IMR-90 (cell line): Measurements from ENCODE around the gene ENOX2. TPM values are rescaled to one million over a fixed set of nuclear protein-coding genes. Genes with fewer than 3 reads are reported as not detected.

Experiments
- ATAC-seq: fragments of 200-7000 bp; cut with Tn5 transposase; 2 replicates; pipeline ENCODE4 v1.9.1; 2020; ENCODE audit warnings: low read depth, mild to moderate bottlenecking, moderate library complexity
- BruUV-seq: library from RNA; stranded (reverse); fragments of 400-500 nt; replicated peaks from 2 replicates; lab custom pipeline; 2021; lab: Mats Ljungman, UMichigan
- CTCF ChIA-PET: fragments of 300-600 bp; formaldehyde crosslinking; extraction: SDS; loops from one replicate; lab custom pipeline; 2021; ENCODE audit warnings: antibody characterized with exemption; lab: Yijun Ruan, JAX
- POLR2A ChIA-PET: fragments of 300-600 bp; sonication (Branson Sonifier 250); formaldehyde crosslinking; loops from one replicate; lab custom pipeline; 2022; ENCODE audit warnings: antibody characterized with exemption; ENCODE audit not compliant: unreplicated experiment; lab: Charles Lee
- DNase-seq: peaks from one replicate; pipeline ENCODE4 v3.0.0; 2013
- H2AFZ ChIP-seq: replicated peaks from 2 replicates; pipeline ENCODE3; 2013; ENCODE audit warnings: low read length, mild to moderate bottlenecking; ENCODE audit not compliant: poor library complexity
- H2AK5ac ChIP-seq: 2 replicates; pipeline ENCODE4 v1.6.1; 2013; ENCODE audit warnings: low read depth, low read length, inconsistent platforms
- H2AK9ac ChIP-seq: replicated peaks from 2 replicates; pipeline ENCODE3; 2013; ENCODE audit warnings: mild to moderate bottlenecking, low read depth, low read length, moderate library complexity; ENCODE audit not compliant: poor library complexity
- H2BK120ac ChIP-seq: 2 replicates; pipeline ENCODE4 v1.6.1; 2013; ENCODE audit warnings: low read depth, low read length, inconsistent platforms
- H2BK15ac ChIP-seq: 3 replicates; pipeline ENCODE4 v1.6.1; 2013; ENCODE audit warnings: low read depth, low read length, inconsistent platforms
- H2BK20ac ChIP-seq: 2 replicates; pipeline ENCODE4 v1.6.1; 2013; ENCODE audit warnings: low read depth, mild to moderate bottlenecking, inconsistent platforms, low read length, moderate library complexity
- H2BK5ac ChIP-seq: 2 replicates; pipeline ENCODE4 v1.6.1; 2013; ENCODE audit warnings: mild to moderate bottlenecking, low read depth, low read length, inconsistent platforms; ENCODE audit not compliant: poor library complexity, severe bottlenecking
- H3K14ac ChIP-seq: replicated peaks from 2 replicates; pipeline ENCODE4 v1.6.1; 2013; ENCODE audit warnings: low read depth, low read length, inconsistent platforms
- H3K18ac ChIP-seq: 2 replicates; pipeline ENCODE4 v1.6.1; 2013; ENCODE audit warnings: low read depth, low read length, control low read depth
- H3K23ac ChIP-seq: 2 replicates; pipeline ENCODE4 v1.6.1; 2013; ENCODE audit warnings: low read depth, low read length, inconsistent platforms
- H3K27ac ChIP-seq: 2 replicates; pipeline ENCODE4 v1.5.1; 2013; ENCODE audit warnings: mild to moderate bottlenecking, control low read depth, low read length; ENCODE audit not compliant: insufficient read depth
- H3K27me3 ChIP-seq: 2 replicates; pipeline ENCODE4 v1.6.1; 2013; ENCODE audit warnings: low read length; ENCODE audit not compliant: control insufficient read depth, insufficient read depth
- H3K36me3 ChIP-seq: 2 replicates; pipeline ENCODE4 v1.6.1; 2013; ENCODE audit warnings: low read length, mixed read lengths; ENCODE audit not compliant: control insufficient read depth, insufficient read depth
- H3K4ac ChIP-seq: 2 replicates; pipeline ENCODE4 v1.6.1; 2013; ENCODE audit warnings: low read depth, low read length, inconsistent platforms
- H3K4me1 ChIP-seq: 2 replicates; pipeline ENCODE4 v1.6.1; 2013; ENCODE audit warnings: low read length, mixed read lengths; ENCODE audit not compliant: control insufficient read depth, insufficient read depth
- H3K4me2 ChIP-seq: 2 replicates; pipeline ENCODE4 v1.6.1; 2013; ENCODE audit warnings: low read depth, mild to moderate bottlenecking, control low read depth, low read length, moderate library complexity
- H3K4me3 ChIP-seq: 2 replicates; pipeline ENCODE4 v1.5.1; 2013; ENCODE audit warnings: low read depth, mild to moderate bottlenecking, control low read depth, low read length, moderate library complexity; ENCODE audit not compliant: insufficient read depth
- H3K56ac ChIP-seq: 2 replicates; pipeline ENCODE4 v1.6.1; 2013; ENCODE audit warnings: low read length, inconsistent platforms; ENCODE audit not compliant: insufficient read depth; ENCODE audit errors: extremely low read depth
- H3K79me1 ChIP-seq, 2 experiments: 2 replicates each; pipeline ENCODE4 v1.6.1; 2013; ENCODE audit warnings: low read length in 2 of 2, inconsistent platforms in 1 of 2, low read depth in 1 of 2
- H3K9ac ChIP-seq: 2 replicates; pipeline ENCODE4 v1.6.1; 2013; ENCODE audit warnings: low read depth, low read length, control low read depth
- H3K9me1 ChIP-seq: 2 replicates; pipeline ENCODE4 v1.6.1; 2013; ENCODE audit warnings: low read length, inconsistent platforms; ENCODE audit not compliant: insufficient read depth
- H3K9me3 ChIP-seq: 2 replicates; pipeline ENCODE4 v1.6.1; 2013; ENCODE audit warnings: low read length; ENCODE audit not compliant: control insufficient read depth, insufficient read depth
- H4K20me1 ChIP-seq: 2 replicates; pipeline ENCODE4 v1.6.1; 2013; ENCODE audit warnings: low read length, inconsistent platforms; ENCODE audit not compliant: insufficient read depth
- H4K5ac ChIP-seq: 2 replicates; pipeline ENCODE4 v1.6.1; 2013; ENCODE audit warnings: mild to moderate bottlenecking, low read depth, low read length, control low read depth
- H4K8ac ChIP-seq, 2 experiments: 2 replicates each; pipeline ENCODE4 v1.6.1; 2013; ENCODE audit warnings: low read depth in 2 of 2, low read length in 2 of 2, control low read depth in 1 of 2, inconsistent platforms in 1 of 2
- H4K91ac ChIP-seq: 2 replicates; pipeline ENCODE4 v1.6.1; 2013; ENCODE audit warnings: low read depth, low read length, inconsistent platforms; ENCODE audit not compliant: insufficient read depth
- BHLHE40 ChIP-seq: fragments of 150-350 bp; IDR thresholded peaks from 2 replicates; pipeline ENCODE4 v1.6.1; 2016; ENCODE audit warnings: mild to moderate bottlenecking, low read depth, low read length
- CEBPB ChIP-seq: IDR thresholded peaks from 2 replicates; pipeline ENCODE4 v1.6.1; 2012; ENCODE audit warnings: low read depth, low read length, improper control_type of control experiment
- CHD1 ChIP-seq: IDR thresholded peaks from 2 replicates; pipeline ENCODE4 v1.6.1; 2012; ENCODE audit warnings: low read depth, low read length, improper control_type of control experiment
- FOS ChIP-seq: fragments of 150-350 bp; IDR thresholded peaks from 2 replicates; pipeline ENCODE4 v1.6.1; 2016; ENCODE audit warnings: low read depth, low read length
- NFE2L2 ChIP-seq: fragments of 150-350 bp; IDR thresholded peaks from 2 replicates; pipeline ENCODE4 v1.6.1; 2016; ENCODE audit warnings: low read depth, mild to moderate bottlenecking, low read length
- POLR2A ChIP-seq: IDR thresholded peaks from 2 replicates; pipeline ENCODE4 v1.6.1; 2012; ENCODE audit warnings: mild to moderate bottlenecking, low read depth, low read length
- RAD21 ChIP-seq: IDR thresholded peaks from 2 replicates; pipeline ENCODE4 v1.6.1; 2012; ENCODE audit warnings: low read length, improper control_type of control experiment
- RCOR1 ChIP-seq: IDR thresholded peaks from 2 replicates; pipeline ENCODE4 v1.6.1; 2012; ENCODE audit warnings: mild to moderate bottlenecking, low read length, improper control_type of control experiment; ENCODE audit not compliant: insufficient replicate concordance
- RFX5 ChIP-seq: IDR thresholded peaks from 2 replicates; pipeline ENCODE4 v1.8.0; 2012; ENCODE audit warnings: low read depth, mild to moderate bottlenecking, low read length, moderate library complexity
- USF2 ChIP-seq: fragments of 150-350 bp; IDR thresholded peaks from 2 replicates; pipeline ENCODE4 v1.6.1; 2017; ENCODE audit warnings: mild to moderate bottlenecking, antibody characterized with exemption, low read length, low read depth
- WGBS, 2 experiments: methylation state at CpG; one replicate each; pipeline versions ENCODE4 v1.1.5 to v1.1.7; 2013; ENCODE audit warnings: missing lambda C conversion rate in 2 of 2; ENCODE audit not compliant: insufficient read length in 1 of 2; ENCODE audit errors: extremely low coverage in 2 of 2; 5-methylcytosine and 5-hydroxymethylcytosine counted together
- dilution Hi-C: fragments of 300-500 bp; cut with HindIII; formaldehyde crosslinking; loops from one replicate; pipeline ENCODE4 v1.14.3; 2018; ENCODE audit warnings: low sequenced_read_pairs; ENCODE audit not compliant: unreplicated experiment
- in situ Hi-C: fragments of 300-500 bp; cut with MboI; formaldehyde crosslinking; loops from 3 replicates; pipeline ENCODE4 v1.14.3; 2019; ENCODE audit warnings: low sequenced_read_pairs, inconsistent platforms, mixed read lengths
- intact Hi-C: fragments of 100-400 bp; cut with micrococcal nuclease; formaldehyde crosslinking; loops from 2 replicates; pipeline ENCODE4 v1.10.0; 2022
- polyA plus RNA-seq, 3 experiments: library from polyadenylated mRNA; depleted of rRNA; stranded (reverse); fragments of >200 nt; gene quantifications; 2 replicates each; pipeline ENCODE4 v1.2.3, GENCODE V29; 2012; ENCODE audit warnings: low replicate concordance in 1 of 3
- total RNA-seq: library from RNA; depleted of rRNA; stranded (reverse); fragments of >200 nt; gene quantifications from 2 replicates; pipeline ENCODE4 v1.2.3, GENCODE V29; 2012

ENOX2 gene
- total and polyA plus RNA-seq, 2 of the 4 experiments (the other 2 are of a cell fraction) = 6.3 to 11.8 TPM

- no peak for TF ChIP-seq RAD21
- TF ChIP-seq BHLHE40 = no peak
- TF ChIP-seq FOS = no peak
- no peak for TF ChIP-seq RFX5
- TF ChIP-seq POLR2A = no peak
- TF ChIP-seq RCOR1 = no peak
- no peak for TF ChIP-seq USF2
- TF ChIP-seq NFE2L2 = no peak
- no peak for TF ChIP-seq CEBPB
- no peak for TF ChIP-seq CHD1
- no peak overlapping the region for H2BK15ac ChIP-seq
- no peak overlapping the region for H3K18ac ChIP-seq
- H3K9ac ChIP-seq = no peak overlapping the region
- BruUV-seq = no TSS peak
- CTCF ChIA-PET = no interaction called here
- intact Hi-C loops (no loop called here), in situ Hi-C loops (no loop called here), dilution Hi-C loops (no loop called here)
- H3K9me3 ChIP-seq = no peaks in the 10 kb centered on the region
- no peak overlapping the region for H2AK5ac ChIP-seq
- H4K20me1 ChIP-seq = no peaks in the 10 kb centered on the region
- no peak overlapping the region for H3K4ac ChIP-seq
- ATAC-seq (no peak), DNase-seq (no peak)
- H2BK20ac ChIP-seq = no peak overlapping the region
- no peaks in the 10 kb centered on the region for H3K36me3 ChIP-seq
- no peak overlapping the region for H2BK5ac ChIP-seq
- no peak overlapping the region for H3K27ac ChIP-seq
- H4K91ac ChIP-seq = no peak overlapping the region
- H3K27me3 ChIP-seq = peaks cover 1% of the 10 kb centered on the region; the same call in 1 of the 2 replicates
- POLR2A ChIA-PET = no interaction called here
- 75% methylated on average over 1 of the region's 3 CpGs; no CpG with 5 or more reads in 1 of the 2 experiments for WGBS, 2 experiments
- no peak overlapping the region for H3K56ac ChIP-seq
- no peak overlapping the region for H2BK120ac ChIP-seq
- no peak overlapping the region for H3K4me3 ChIP-seq
- H3K14ac ChIP-seq = no peak overlapping the region
- H3K4me2 ChIP-seq = no peak overlapping the region
- H3K23ac ChIP-seq = no peak overlapping the region
- H2AK9ac ChIP-seq = no peak overlapping the region
- H4K5ac ChIP-seq = no peak overlapping the region
- H3K79me1 ChIP-seq = no peaks in the 10 kb centered on the region
- peaks cover 4% of the 10 kb centered on the region for H3K4me1 ChIP-seq
- no peak overlapping the region for H2AFZ ChIP-seq
- no peak overlapping the region for H4K8ac ChIP-seq
- no peaks in the 10 kb centered on the region for H3K9me1 ChIP-seq
Measured at GRCh38 chrX:130746077-130746476, 156.9 kb downstream of the ENOX2 start.
